DMS 273 (cell line): ENCODE measurements around the gene DMAC1.

ENCODE experiments used
- DNase-seq: peaks from one replicate; lab custom pipeline; 2025; ENCODE audit not compliant: unreplicated experiment; lab: John Stamatoyannopoulos, UW

DMAC1 gene

DNA sequence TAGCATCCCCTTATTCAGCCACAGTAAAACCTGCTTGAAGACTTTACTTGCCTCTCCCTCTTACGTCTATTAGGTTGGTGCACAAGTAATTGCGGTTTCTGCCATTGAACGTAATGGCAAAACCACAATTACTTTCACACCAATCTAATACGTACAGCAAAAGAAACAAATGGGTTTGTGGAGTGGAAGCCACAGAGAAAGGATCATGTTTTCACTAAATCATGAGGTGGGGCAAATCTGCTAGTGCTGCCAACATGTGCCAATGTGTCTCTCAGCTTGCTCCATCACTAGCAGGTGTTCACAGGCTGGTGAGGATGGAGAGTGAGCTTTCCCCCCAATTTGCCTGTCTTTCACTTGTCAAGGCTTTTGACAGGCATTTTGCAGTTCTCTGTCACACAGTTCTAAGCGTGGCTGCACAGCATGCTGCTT, 15.9 kb downstream of the DMAC1 start:
- DNase-seq = no peak

DNA sequence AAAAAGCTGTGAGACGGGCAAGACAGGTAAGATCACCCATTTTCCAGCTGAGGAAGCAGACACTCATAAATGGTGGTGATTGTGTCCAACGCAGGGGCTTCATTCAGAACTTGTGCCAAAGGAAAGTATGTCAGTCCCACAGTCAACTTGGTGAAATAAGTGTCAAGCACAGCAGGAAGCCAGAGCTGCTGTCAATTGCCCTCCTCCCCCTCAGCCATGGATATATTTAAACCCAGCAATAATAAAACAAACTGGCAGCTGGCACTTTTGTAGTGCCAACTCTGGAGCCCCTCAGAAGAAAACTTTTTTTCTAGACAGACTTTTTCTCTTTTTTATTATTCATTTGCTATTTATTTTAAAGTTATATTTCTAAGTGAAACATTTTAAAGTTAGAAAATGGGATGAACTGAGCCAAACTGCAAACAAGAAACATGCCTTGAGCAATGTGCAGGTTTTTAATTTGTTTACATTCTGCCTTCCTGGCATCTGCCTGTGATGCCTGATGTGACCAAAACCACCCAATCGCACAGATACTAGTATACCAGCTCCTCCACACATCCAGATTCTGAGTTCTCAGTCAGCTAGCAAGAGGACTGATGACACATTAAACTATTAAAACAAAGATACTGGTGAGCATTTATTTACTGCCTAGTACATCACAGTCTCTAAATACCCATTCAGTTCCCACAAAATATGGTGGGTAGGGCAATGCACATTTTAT, 17.0 kb downstream of the DMAC1 start:
- DNase-seq = peak; percentile 69

DNA sequence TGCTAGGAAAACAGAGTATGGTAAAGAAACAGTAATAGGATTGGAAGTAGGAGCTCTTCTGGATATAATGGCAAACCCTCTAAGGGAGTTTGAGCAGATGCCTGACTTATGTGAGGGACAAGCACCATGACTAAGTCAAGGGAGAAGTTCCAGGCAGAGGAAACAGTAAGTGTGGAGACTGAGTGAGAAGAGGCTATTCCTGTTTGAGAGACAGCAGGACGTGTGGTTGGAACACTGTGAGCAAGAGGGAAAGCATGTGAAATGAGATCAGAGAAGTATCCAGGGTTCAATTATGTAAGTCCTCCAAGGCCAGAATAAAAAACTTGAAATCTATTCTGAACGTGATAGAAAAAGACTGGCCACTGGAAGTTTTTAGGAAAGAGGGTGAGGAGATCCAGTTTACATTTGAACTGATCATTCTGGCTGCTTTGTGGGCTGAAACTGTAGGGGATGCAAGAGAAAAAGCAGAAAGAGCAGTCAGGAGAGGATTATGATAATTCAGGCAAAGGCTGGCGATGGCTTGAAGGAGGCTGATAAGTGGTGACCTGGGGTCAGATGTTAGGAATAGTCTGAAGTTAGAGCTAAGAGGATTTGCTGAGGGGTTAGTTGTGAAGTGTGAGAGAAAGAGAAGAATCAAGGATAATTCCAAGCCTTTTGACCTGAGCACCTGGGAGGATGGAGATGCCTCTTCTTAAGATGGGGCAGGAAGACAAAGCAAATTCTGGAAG, 19.2 kb downstream of the DMAC1 start:
- no peak for DNase-seq

DNA sequence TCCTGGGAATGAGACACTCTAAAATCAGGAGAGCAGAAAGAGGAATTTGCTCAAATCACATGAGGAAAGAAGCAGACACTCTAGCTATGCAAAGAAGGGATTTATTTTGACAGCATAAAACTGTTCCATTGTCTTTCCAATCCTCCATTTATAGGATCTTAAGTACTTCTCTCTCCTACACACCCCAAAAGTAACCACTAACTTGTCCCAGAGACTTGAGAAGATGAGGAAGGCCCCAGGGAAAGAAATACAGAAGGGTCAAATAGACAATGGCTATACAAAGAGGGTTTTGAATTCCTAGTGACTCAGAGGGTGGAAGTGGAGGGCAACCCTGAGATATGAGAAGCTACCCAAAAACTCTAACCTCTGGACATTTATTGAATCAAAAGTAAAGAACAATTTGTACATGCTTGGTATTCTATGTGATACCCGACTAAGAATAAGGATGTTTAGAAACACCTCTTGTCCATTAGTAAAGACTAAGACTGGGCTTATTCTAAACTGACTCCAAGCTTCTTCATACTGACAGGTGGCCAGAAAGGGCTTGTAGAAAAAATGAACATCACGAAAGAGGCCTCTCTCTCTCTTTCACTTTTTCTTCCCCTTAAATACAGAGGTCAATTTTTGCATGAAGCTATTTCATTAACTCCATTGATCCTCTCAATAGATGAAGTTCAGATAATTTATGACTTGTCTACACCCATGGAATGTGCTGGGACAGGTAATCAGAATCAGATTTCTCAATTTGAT, 20.6 kb downstream of the DMAC1 start:
- no peak for DNase-seq

DNA sequence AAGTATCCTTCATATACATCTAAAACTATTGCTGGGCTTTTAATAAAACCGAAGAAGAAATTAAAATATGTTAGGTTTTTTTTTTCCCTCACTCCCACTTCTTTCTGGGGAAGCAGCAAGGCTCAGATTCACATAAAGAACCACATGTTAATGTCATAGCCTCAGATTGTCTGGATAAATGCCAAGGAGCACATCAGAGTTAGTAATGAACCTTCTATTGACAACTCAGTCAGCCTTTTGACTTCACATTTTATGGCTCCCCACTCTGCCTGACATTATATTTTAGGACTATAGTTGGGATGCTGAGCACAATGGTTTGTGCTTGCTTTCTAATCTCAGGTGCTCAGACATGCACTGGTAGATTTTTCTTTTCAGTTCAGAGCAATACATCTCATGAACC, 21.8 kb downstream of the DMAC1 start:
- DNase-seq = peak; percentile 59

DNA sequence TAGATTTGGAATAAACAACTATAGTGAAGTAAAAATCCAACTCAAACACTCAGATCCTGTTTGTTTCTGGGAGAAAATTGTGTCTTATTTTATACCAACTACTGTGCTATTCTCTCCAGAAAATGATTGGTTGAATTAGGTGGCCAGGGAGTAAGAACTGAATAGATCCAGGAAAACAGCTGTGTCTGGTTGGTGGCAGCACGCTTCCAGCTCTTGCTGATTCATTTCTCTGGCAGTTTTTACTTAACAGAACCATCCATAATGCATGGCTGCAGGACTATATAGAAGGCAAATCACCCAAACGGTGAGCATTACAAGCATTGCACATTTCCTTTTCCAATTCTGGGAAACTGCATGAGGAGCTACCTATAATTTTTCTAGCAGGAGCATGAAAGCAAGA, 29.5 kb downstream of the DMAC1 start:
- DNase-seq = no peak

DNA sequence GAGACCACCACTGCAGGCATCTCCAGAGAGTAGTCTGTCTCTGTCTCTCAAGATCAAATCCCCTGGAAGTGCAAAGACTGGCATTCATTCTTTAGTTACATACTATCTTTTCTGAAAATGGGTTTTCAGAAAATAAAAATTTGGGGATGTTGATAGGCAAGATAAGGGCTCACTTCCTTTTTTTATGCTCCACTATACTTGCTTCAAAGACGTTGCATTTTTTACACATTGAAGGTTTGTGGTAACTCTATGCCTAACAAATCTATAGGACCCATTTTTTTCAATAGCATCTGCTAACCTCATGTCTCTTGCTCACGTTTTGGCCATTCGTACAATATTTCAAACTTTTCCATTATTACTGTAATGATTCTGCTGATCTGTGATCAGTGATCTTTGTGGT, 37.0 kb downstream of the DMAC1 start:
- DNase-seq = no peak

DNA sequence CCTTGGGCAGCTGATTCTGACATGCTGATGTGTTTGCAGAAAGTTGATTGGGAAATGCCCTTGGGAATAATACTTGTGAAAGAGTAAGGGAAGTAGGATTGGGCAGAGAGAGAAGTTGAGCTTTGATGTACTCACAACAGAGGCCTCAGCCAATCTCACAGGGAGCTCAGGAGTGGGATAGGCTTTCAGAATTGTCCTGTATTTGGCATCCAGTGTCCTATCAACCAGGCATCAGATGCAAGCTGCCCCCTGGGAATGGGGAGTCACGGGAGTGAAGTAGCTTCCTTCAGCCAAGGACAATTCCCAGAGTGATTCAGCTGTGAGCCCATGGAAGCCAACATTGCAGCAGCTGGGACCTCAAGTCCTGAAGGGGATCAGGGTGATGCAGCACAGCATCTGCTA, 39.6 kb downstream of the DMAC1 start:
- peak; percentile 1 for DNase-seq

DNA sequence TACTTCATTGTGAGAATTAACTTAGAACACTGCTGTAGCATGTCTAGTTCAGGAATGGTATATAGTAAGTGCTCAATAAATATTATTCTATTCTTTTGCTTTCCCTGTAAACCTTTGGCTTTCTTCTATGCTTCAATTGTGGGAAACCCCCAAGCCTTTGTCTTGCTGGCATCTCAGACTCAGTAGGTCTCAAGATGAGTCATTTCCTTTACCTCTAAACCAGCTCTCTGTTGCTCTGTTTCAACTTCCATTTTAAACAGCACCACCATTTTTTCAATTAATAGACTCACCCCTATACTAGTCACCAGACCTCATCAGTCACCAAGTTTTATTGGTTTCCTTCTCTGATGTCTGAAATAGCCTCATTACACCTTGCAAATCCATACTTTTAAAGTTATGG, 43.5 kb downstream of the DMAC1 start:
- DNase-seq = no peak

DNA sequence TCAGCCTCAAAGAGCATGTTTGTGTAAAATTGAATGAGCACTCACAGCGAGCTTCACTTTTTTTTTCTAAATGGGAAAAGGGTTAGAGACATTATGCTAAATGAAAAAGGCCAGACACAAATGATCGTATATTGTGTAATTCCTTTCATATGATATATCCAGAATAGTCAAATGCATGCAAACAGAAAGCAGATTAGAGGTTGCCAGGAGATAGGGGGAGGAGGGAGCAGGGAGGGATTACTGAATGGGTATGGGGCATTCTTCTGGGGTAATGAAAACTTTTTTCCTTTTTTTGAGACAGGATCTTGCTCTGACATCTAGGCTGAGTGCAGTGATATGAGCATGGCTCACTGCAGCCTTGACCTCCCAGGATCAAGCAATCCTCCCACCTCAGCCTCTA, 47.1 kb downstream of the DMAC1 start:
- no peak for DNase-seq
